Natural killer cell (primary cell): ENCODE data around the gene IVD. TPM values are rescaled to one million over a fixed set of nuclear protein-coding genes. Genes with fewer than 3 reads are reported as not detected.

Experiments
- ATAC-seq, 3 donors: fragments of 150-1000 bp in 2 of 3; fragments of 200-7000 bp in 1 of 3; cut with Tn5 transposase; 1 replicate in 1 of 3; 2 replicates in 2 of 3; pipeline ENCODE4 v1.10.0; 2021; ENCODE audit warnings: mild to moderate bottlenecking in 2 of 3, moderate library complexity in 2 of 3
- DNase-seq, 2 donors: peaks; one replicate each; pipeline versions ENCODE4 v3.0.0 to v3.0.0-alpha.2; 2013 to 2021; ENCODE audit warnings: mixed read lengths in 1 of 2
- H3K27ac ChIP-seq: one replicate; pipeline ENCODE4 v1.5.1; 2013; ENCODE audit warnings: mild to moderate bottlenecking, low read length
- H3K27me3 ChIP-seq: one replicate; pipeline ENCODE4 v1.6.1; 2013; ENCODE audit warnings: low read length; ENCODE audit not compliant: control insufficient read depth, insufficient read depth
- H3K36me3 ChIP-seq: one replicate; pipeline ENCODE4 v1.6.1; 2013; ENCODE audit warnings: low read length; ENCODE audit not compliant: control insufficient read depth, insufficient read depth
- H3K4me1 ChIP-seq: one replicate; pipeline ENCODE4 v1.6.1; 2013; ENCODE audit warnings: low read length; ENCODE audit not compliant: control insufficient read depth, insufficient read depth
- H3K4me3 ChIP-seq: one replicate; pipeline ENCODE4 v1.5.1; 2013; ENCODE audit warnings: low read length
- H3K9me3 ChIP-seq: one replicate; pipeline ENCODE4 v1.6.1; 2013; ENCODE audit warnings: low read length; ENCODE audit not compliant: control insufficient read depth, insufficient read depth
- H3K27ac Mint-ChIP-seq, 2 donors: one replicate each; pipeline ENCODE4 v1.8.0; 2022; ENCODE audit warnings: mild to moderate bottlenecking in 2 of 2, mixed read lengths in 2 of 2, moderate library complexity in 1 of 2
- H3K27me3 Mint-ChIP-seq, 2 donors: one replicate each; pipeline ENCODE4 v1.8.0; 2022; ENCODE audit warnings: low read depth in 2 of 2, mixed read lengths in 2 of 2
- H3K36me3 Mint-ChIP-seq: one replicate; pipeline ENCODE4 v1.8.0; 2022; ENCODE audit warnings: mixed read lengths
- H3K4me1 Mint-ChIP-seq, 2 donors: one replicate each; pipeline ENCODE4 v1.8.0; 2022; ENCODE audit warnings: mixed read lengths in 2 of 2
- H3K4me3 Mint-ChIP-seq: one replicate; pipeline ENCODE4 v1.8.0; 2022; ENCODE audit warnings: mild to moderate bottlenecking, moderate library complexity, mixed read lengths
- H3K9me3 Mint-ChIP-seq, 2 donors: one replicate each; pipeline ENCODE4 v1.8.0; 2022; ENCODE audit warnings: mixed read lengths in 2 of 2
- CTCF ChIP-seq: fragments of 200-600 bp; IDR thresholded peaks from one replicate; pipeline ENCODE4 v1.8.0; 2022; ENCODE audit warnings: antibody characterized with exemption
- WGBS: methylation state at CpG from one replicate; pipeline ENCODE4 v1.1.7; 2013; ENCODE audit warnings: missing lambda C conversion rate; ENCODE audit not compliant: insufficient coverage; 5-methylcytosine and 5-hydroxymethylcytosine counted together
- intact Hi-C: fragments of 100-400 bp; cut with micrococcal nuclease; formaldehyde crosslinking; loops from one replicate; pipeline ENCODE4 v1.14.2; 2022
- total RNA-seq, 4 donors: library from RNA; stranded (reverse); fragments of 120-200 nt in 1 of 4; gene quantifications; one replicate each; pipeline versions ENCODE4 v1.2.3 to v1.2.4, GENCODE V29; 2013 to 2022

IVD gene
- total RNA-seq, 3 donors from 2014 or later (not counting 1 experiment from before 2014, with no cell fraction given): 56.2 to 76.8 (median 67.3) TPM

- ATAC-seq (peak; percentile 96 to 98 (median 97)), DNase-seq (peak; percentile 85 to 95)
- peaks cover 31% of the 10 kb centered on the region for H3K4me1 ChIP-seq
- 7% methylated on average over 91 of the region's 91 CpGs for WGBS
- Mint-ChIP-seq H3K4me3 (peak overlapping the region; percentile 91), H3K36me3 (no peaks in the 10 kb centered on the region), H3K4me1 (peaks cover 18 to 33% of the 10 kb centered on the region in 2 donors), H3K9me3 (no peaks in the 10 kb centered on the region), H3K27ac (peak overlapping the region; percentile 84 to 91), H3K27me3 (no peaks in the 10 kb centered on the region)
- H3K27ac ChIP-seq: peak overlapping the region; percentile 68
- intact Hi-C loops: loop anchor here (1.0 kb wide), 3 partner anchors 10 to 53 kb away; partner anchors contain the start of genes DISP2 and IVD
- no peaks in the 10 kb centered on the region for H3K27me3 ChIP-seq
- H3K36me3 ChIP-seq: no peaks in the 10 kb centered on the region
- H3K9me3 ChIP-seq: no peaks in the 10 kb centered on the region
- TF ChIP-seq CTCF: peak; percentile 94
- H3K4me3 ChIP-seq: peak overlapping the region; percentile 64
Measured at GRCh38 chr15:40367686-40368611, 37.6 kb upstream of the IVD start.

- no peaks in the 10 kb centered on the region for H3K27me3 Mint-ChIP-seq
- ATAC-seq (no peak), DNase-seq (no peak)
- Histone ChIP-seq H3K27me3 (no peaks in the 10 kb centered on the region), H3K4me3 (no peak overlapping the region), H3K4me1 (peaks cover 31% of the 10 kb centered on the region), H3K36me3 (no peaks in the 10 kb centered on the region), H3K27ac (no peak overlapping the region), H3K9me3 (no peaks in the 10 kb centered on the region)
- intact Hi-C loops: loop anchor here (1.0 kb wide), 3 partner anchors 11 to 52 kb away; partner anchors contain the start of genes DISP2 and IVD
- peak overlapping the region; percentile 63 for H3K4me3 Mint-ChIP-seq
- peaks cover 18 to 33% of the 10 kb centered on the region in 2 donors for H3K4me1 Mint-ChIP-seq
- H3K27ac Mint-ChIP-seq: peak overlapping the region; percentile 64 to 82
- H3K9me3 Mint-ChIP-seq: no peaks in the 10 kb centered on the region
- H3K36me3 Mint-ChIP-seq: no peaks in the 10 kb centered on the region
- 96% methylated on average over 24 of the region's 24 CpGs for WGBS
- no peak for TF ChIP-seq CTCF
Measured at GRCh38 chr15:40368719-40369473, 36.7 kb upstream of the IVD start.

GRCh38 chr15:40369474-40369869, 36.1 kb upstream of the IVD start:
- no peaks in the 10 kb centered on the region for H3K27me3 ChIP-seq
- no peaks in the 10 kb centered on the region for H3K36me3 ChIP-seq
- intact Hi-C loops: no loop called here
- H3K36me3 Mint-ChIP-seq: no peaks in the 10 kb centered on the region
- no peak for DNase-seq
- H3K4me1 ChIP-seq: peaks cover 31% of the 10 kb centered on the region
- H3K27ac ChIP-seq: no peak overlapping the region
- peak overlapping the region; percentile 63 for H3K4me3 Mint-ChIP-seq
- TF ChIP-seq CTCF: no peak
- WGBS: 96% methylated on average over 10 of the region's 10 CpGs
- H3K4me1 Mint-ChIP-seq: peaks cover 18 to 33% of the 10 kb centered on the region in 2 donors
- peak overlapping the region; percentile 64 to 82 for H3K27ac Mint-ChIP-seq
- no peaks in the 10 kb centered on the region for H3K9me3 ChIP-seq
- H3K4me3 ChIP-seq: no peak overlapping the region
- H3K27me3 Mint-ChIP-seq: no peaks in the 10 kb centered on the region
- H3K9me3 Mint-ChIP-seq: no peaks in the 10 kb centered on the region
- no peak for ATAC-seq
